ENCODE data around the gene ZNF177.

Gene ZNF177

GRCh38 chr19:9430444-9430843, 67.6 kb downstream of the ZNF177 start:
- no peak for DNase-seq (ENCODE audit: low read depth)

GRCh38 chr19:9431475-9431874, 68.7 kb downstream of the ZNF177 start:
- no peak for DNase-seq (ENCODE audit: low read depth)

Data from HS-27A (cell line).